GM19438 (cell line): ENCODE measurements around the gene TXK.

Experiments used
- ATAC-seq: cut with Tn5 transposase; IDR thresholded peaks from one replicate; pipeline ENCODE4 v1.9.1; 2021; ENCODE audit warnings: low read depth; ENCODE audit not compliant: unreplicated experiment

The TXK gene

GRCh38 chr4:48108309-48109073 lies 25.6 kb downstream of the TXK start:
- ATAC-seq, result no peak

- no peak for ATAC-seq
These were observed 28.8 kb downstream of the TXK start for GRCh38 chr4:48105230-48105629.

- ATAC-seq, result no peak
These were observed 30.4 kb downstream of the TXK start for GRCh38 chr4:48103483-48104139.

- ATAC-seq, result no peak
These were observed 31.7 kb downstream of the TXK start for GRCh38 chr4:48102303-48102702.

GRCh38 chr4:48100256-48100655 lies 33.8 kb downstream of the TXK start:
- no peak for ATAC-seq

GRCh38 chr4:48095441-48095840 lies 38.6 kb downstream of the TXK start:
- ATAC-seq, result no peak

GRCh38 chr4:48093991-48094416 lies 40.0 kb downstream of the TXK start:
- no peak for ATAC-seq

GRCh38 chr4:48090621-48091020 lies 43.4 kb downstream of the TXK start:
- ATAC-seq, result no peak

- ATAC-seq, result no peak
These were observed 48.0 kb downstream of the TXK start for GRCh38 chr4:48085821-48086589.

- no peak for ATAC-seq
These were observed 51.1 kb downstream of the TXK start for GRCh38 chr4:48082956-48083355.

- no peak for ATAC-seq
These were observed 52.9 kb downstream of the TXK start for GRCh38 chr4:48081196-48081595.

- no peak for ATAC-seq
These were observed 54.1 kb downstream of the TXK start for GRCh38 chr4:48079972-48080391.

GRCh38 chr4:48078862-48079655 lies 55.0 kb downstream of the TXK start:
- no peak for ATAC-seq

GRCh38 chr4:48078425-48078824 lies 55.6 kb downstream of the TXK start:
- no peak for ATAC-seq

GRCh38 chr4:48074657-48075056 lies 59.4 kb downstream of the TXK start:
- no peak for ATAC-seq

GRCh38 chr4:48073567-48074103 lies 60.4 kb downstream of the TXK start:
- ATAC-seq, result no peak

GRCh38 chr4:48071191-48071590 lies 62.9 kb downstream of the TXK start:
- ATAC-seq, result no peak

GRCh38 chr4:48069026-48069425 lies 65.0 kb downstream of the TXK start:
- no peak for ATAC-seq

GRCh38 chr4:48068182-48068581 lies 65.9 kb downstream of the TXK start:
- no peak for ATAC-seq

GRCh38 chr4:48067536-48067935 lies 66.5 kb downstream of the TXK start:
- ATAC-seq, result no peak
